ENCODE measurements around the gene CPLANE2.

GRCh38 chr1:16250524-16251251 lies 13.7 kb upstream of the CPLANE2 start:
- TF ChIP-seq CTCF (IDR thresholded peaks at IDR 0.05; ENCODE audit: insufficient read depth, low read depth, low read length) = no peak
- TF ChIP-seq EZH2 (IDR thresholded peaks at IDR 0.05; ENCODE audit: insufficient read depth, low read length) = no peak
